Activated B cell treated with CpG ODN at 0.5 μM for 24 hours (primary cell): ENCODE data around the gene FGFR4. TPM values are rescaled to one million over a fixed set of nuclear protein-coding genes. Genes with fewer than 3 reads are reported as not detected.

Source experiments
- ATAC-seq: fragments of 200-7000 bp; cut with Tn5 transposase; one replicate; pipeline ENCODE4 v1.10.0; 2021; ENCODE audit warnings: low read depth, mild to moderate bottlenecking, moderate library complexity
- CTCF ChIA-PET: fragments of 350-600 bp; sonication (Branson Sonifier 250); formaldehyde crosslinking; loops from one replicate; lab custom pipeline; 2021; ENCODE audit warnings: antibody characterized with exemption; lab: Charles Lee
- POLR2A ChIA-PET: fragments of 350-600 bp; sonication (Branson Sonifier 250); formaldehyde crosslinking; loops from one replicate; lab custom pipeline; 2021; ENCODE audit warnings: antibody characterized with exemption; lab: Charles Lee
- DNase-seq: peaks from one replicate; pipeline ENCODE4 v3.0.0; 2022
- H3K27ac Mint-ChIP-seq: one replicate; pipeline ENCODE4 v1.8.0; 2020; ENCODE audit warnings: mixed read lengths
- H3K27me3 Mint-ChIP-seq: one replicate; pipeline ENCODE4 v1.8.0; 2021; ENCODE audit warnings: mixed read lengths
- H3K36me3 Mint-ChIP-seq: one replicate; pipeline ENCODE4 v1.8.0; 2021; ENCODE audit warnings: low read depth, mixed read lengths
- H3K4me1 Mint-ChIP-seq: one replicate; pipeline ENCODE4 v1.8.0; 2021; ENCODE audit warnings: mixed read lengths
- H3K4me3 Mint-ChIP-seq: one replicate; pipeline ENCODE4 v1.8.0; 2020; ENCODE audit warnings: mild to moderate bottlenecking, mixed read lengths
- H3K9me3 Mint-ChIP-seq: one replicate; pipeline ENCODE4 v1.8.0; 2020; ENCODE audit warnings: mixed read lengths
- intact Hi-C: fragments of 100-400 bp; cut with micrococcal nuclease; formaldehyde crosslinking; loops from one replicate; pipeline ENCODE4 v1.15.1; 2024
- total RNA-seq: library from RNA; stranded (reverse); gene quantifications from 2 replicates; pipeline ENCODE4 v1.2.3, GENCODE V29; 2022
- TF ChIP-seq, protein P1 (sequence below): fragments of 200-600 bp; IDR thresholded peaks from one replicate; pipeline ENCODE4 v1.8.0; 2022; ENCODE audit warnings: antibody characterized with exemption, mild to moderate bottlenecking

Gene FGFR4
- total RNA-seq, 1 donor from 2014 or later, result 1.5 TPM

DNA sequence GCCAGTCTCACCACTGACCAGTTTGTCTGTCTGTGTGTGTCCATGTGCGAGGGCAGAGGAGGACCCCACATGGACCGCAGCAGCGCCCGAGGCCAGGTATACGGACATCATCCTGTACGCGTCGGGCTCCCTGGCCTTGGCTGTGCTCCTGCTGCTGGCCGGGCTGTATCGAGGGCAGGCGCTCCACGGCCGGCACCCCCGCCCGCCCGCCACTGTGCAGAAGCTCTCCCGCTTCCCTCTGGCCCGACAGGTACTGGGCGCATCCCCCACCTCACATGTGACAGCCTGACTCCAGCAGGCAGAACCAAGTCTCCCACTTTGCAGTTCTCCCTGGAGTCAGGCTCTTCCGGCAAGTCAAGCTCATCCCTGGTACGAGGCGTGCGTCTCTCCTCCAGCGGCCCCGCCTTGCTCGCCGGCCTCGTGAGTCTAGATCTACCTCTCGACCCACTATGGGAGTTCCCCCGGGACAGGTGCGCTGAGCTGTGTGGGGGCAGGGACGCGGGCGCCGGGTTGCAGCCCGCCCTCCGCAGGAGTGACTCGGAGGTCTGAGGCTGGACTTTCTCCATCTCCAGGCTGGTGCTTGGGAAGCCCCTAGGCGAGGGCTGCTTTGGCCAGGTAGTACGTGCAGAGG, 6.5 kb downstream of the FGFR4 start:
- no peak overlapping the region for H3K4me3 Mint-ChIP-seq
- ATAC-seq, result no peak
- CTCF ChIA-PET, result no interaction called here
- H3K4me1 Mint-ChIP-seq, result no peaks in the 10 kb centered on the region
- H3K9me3 Mint-ChIP-seq, result no peaks in the 10 kb centered on the region
- intact Hi-C loops, result no loop called here
- H3K27me3 Mint-ChIP-seq, result no peaks in the 10 kb centered on the region
- POLR2A ChIA-PET, result no interaction called here
- no peak overlapping the region for H3K27ac Mint-ChIP-seq
- TF ChIP-seq, protein P1, sequence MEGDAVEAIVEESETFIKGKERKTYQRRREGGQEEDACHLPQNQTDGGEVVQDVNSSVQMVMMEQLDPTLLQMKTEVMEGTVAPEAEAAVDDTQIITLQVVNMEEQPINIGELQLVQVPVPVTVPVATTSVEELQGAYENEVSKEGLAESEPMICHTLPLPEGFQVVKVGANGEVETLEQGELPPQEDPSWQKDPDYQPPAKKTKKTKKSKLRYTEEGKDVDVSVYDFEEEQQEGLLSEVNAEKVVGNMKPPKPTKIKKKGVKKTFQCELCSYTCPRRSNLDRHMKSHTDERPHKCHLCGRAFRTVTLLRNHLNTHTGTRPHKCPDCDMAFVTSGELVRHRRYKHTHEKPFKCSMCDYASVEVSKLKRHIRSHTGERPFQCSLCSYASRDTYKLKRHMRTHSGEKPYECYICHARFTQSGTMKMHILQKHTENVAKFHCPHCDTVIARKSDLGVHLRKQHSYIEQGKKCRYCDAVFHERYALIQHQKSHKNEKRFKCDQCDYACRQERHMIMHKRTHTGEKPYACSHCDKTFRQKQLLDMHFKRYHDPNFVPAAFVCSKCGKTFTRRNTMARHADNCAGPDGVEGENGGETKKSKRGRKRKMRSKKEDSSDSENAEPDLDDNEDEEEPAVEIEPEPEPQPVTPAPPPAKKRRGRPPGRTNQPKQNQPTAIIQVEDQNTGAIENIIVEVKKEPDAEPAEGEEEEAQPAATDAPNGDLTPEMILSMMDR, result no peak
- DNase-seq, result no peak
- no peaks in the 10 kb centered on the region for H3K36me3 Mint-ChIP-seq

DNA sequence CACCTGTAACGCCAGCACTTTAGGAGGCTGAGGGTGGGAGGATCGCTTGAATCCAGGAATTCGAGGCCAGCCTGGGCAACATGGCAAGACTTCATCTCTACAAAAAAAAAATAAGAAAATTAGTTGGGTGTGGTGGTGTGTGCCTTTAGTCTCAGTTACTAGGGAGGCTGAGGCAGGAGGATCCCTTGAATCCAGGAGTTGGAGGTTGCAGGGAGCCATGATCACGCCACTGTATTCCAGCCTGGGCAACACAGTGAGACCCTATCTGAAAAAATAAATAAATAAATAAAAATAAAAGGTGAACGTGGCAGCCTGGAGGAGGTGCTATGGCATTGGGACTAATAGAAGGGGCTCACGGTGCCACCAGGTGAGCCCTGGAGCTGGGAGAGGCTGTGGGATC, 7.1 kb downstream of the FGFR4 start:
- Mint-ChIP-seq H3K4me1 (no peaks in the 10 kb centered on the region), H3K27me3 (no peaks in the 10 kb centered on the region), H3K36me3 (no peaks in the 10 kb centered on the region), H3K4me3 (no peak overlapping the region), H3K27ac (no peak overlapping the region), H3K9me3 (no peaks in the 10 kb centered on the region)
- TF ChIP-seq, protein P1, result no peak
- intact Hi-C loops, result no loop called here
- POLR2A ChIA-PET, result no interaction called here
- ATAC-seq (no peak), DNase-seq (no peak)
- CTCF ChIA-PET, result no interaction called here

DNA sequence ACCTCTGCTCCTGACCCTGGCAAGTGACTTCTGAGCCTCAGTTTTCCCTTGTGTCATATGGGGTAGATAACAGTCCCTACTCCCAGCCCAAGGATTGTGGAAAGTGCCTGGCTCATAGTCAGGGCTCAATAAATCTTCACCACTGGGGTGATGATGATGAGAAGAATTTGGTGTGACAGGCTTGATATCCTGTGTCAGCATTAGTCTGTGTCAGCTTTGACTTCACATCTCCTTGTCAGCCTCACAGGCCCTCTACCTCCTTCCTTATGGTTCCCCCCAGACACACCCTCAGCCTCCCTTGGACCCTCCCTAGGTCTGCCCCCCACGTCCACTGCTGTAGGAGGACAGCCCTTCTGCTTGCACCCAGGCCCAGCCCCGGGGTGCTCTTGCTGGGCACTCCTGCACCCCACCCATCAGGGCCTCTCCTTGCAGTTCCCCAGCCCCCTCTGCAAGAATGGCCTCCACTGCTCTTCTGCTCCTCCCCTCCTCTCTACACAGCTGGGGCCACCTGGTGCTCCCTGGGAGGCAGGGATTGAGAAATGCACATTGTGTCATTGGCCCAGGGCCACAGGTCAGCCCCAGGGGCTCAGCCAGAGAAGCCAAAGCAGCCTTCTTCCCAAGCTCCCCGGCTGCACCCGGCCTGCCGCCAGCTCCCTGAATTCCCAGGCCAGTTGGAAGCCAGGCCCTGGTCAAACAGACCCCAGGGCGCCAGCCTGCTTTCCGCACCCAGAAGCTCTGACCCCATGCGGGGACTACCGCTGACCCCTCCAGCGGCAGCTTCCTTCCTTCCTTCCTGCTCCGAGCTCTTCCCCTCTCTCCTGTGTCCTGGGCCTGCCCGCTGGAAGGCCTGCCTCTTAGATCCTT, 7.7 kb downstream of the FGFR4 start:
- TF ChIP-seq, protein P1, result no peak
- H3K9me3 Mint-ChIP-seq, result no peaks in the 10 kb centered on the region
- H3K4me1 Mint-ChIP-seq, result peaks cover 1% of the 10 kb centered on the region
- intact Hi-C loops, result no loop called here
- ChIA-PET CTCF (no interaction called here), POLR2A (no interaction called here)
- H3K4me3 Mint-ChIP-seq, result no peak overlapping the region
- no peaks in the 10 kb centered on the region for H3K36me3 Mint-ChIP-seq
- ATAC-seq (no peak), DNase-seq (no peak)
- H3K27ac Mint-ChIP-seq, result no peak overlapping the region
- no peaks in the 10 kb centered on the region for H3K27me3 Mint-ChIP-seq

DNA sequence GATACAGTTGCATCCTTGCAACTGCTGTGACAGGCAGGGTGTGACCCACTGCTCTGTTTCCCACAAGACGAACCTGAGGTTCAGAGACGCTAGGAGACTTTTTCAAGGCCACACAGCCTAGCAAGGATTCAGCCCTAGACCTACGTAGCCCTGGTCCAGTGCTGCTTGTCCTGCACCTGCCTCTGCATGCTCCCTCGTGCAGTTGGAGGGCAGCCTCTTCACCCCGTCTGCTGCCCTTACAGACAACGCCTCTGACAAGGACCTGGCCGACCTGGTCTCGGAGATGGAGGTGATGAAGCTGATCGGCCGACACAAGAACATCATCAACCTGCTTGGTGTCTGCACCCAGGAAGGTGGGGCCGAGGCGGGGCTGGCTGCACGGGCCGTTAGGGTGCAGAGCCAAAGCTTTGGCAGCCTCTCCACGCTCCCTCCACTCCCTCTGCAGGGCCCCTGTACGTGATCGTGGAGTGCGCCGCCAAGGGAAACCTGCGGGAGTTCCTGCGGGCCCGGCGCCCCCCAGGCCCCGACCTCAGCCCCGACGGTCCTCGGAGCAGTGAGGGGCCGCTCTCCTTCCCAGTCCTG, 8.5 kb downstream of the FGFR4 start:
- DNase-seq, result no peak
- no peaks in the 10 kb centered on the region for H3K36me3 Mint-ChIP-seq
- ATAC-seq, result no peak
- H3K27me3 Mint-ChIP-seq, result peaks cover under 1% of the 10 kb centered on the region
- no peak overlapping the region for H3K4me3 Mint-ChIP-seq
- CTCF ChIA-PET, result no interaction called here
- H3K4me1 Mint-ChIP-seq, result peaks cover 1% of the 10 kb centered on the region
- no peak overlapping the region for H3K27ac Mint-ChIP-seq
- intact Hi-C loops, result no loop called here
- POLR2A ChIA-PET, result no interaction called here
- no peaks in the 10 kb centered on the region for H3K9me3 Mint-ChIP-seq
- TF ChIP-seq, protein P1, result no peak
